Esophagus muscularis mucosa (tissue), 4 donors: ENCODE results near the gene IFT122. TPM values are rescaled to one million over a fixed set of nuclear protein-coding genes. Genes with fewer than 3 reads are reported as not detected.

Source experiments
- DNase-seq: peaks from one replicate; pipeline ENCODE4 v3.0.0-alpha.2; 2017; ENCODE audit errors: extremely low spot score
- H3K27ac ChIP-seq, 4 donors: fragments of 200-600 bp; sonication (generic); replicated peaks in 1 of 4; 1 replicate in 3 of 4; 2 replicates in 1 of 4; pipeline ENCODE4 v1.5.1; 2016 to 2019; ENCODE audit warnings: mild to moderate bottlenecking in 1 of 4
- H3K27me3 ChIP-seq, 4 donors: fragments of 200-600 bp; sonication (generic); one replicate each; pipeline versions ENCODE4 v1.5.1 to v1.6.0; 2016 to 2019
- H3K36me3 ChIP-seq, 4 donors: fragments of 200-600 bp; sonication (generic); one replicate each; pipeline ENCODE4 v1.5.1; 2016 to 2019
- H3K4me1 ChIP-seq, 4 donors: fragments of 200-600 bp; sonication (generic); one replicate each; pipeline ENCODE4 v1.5.1; 2016 to 2019
- H3K4me3 ChIP-seq, 4 donors: fragments of 200-600 bp; sonication (generic); 1 replicate in 2 of 4; 2 replicates in 2 of 4; pipeline ENCODE4 v1.5.1; 2016 to 2019; ENCODE audit warnings: mild to moderate bottlenecking in 4 of 4, moderate library complexity in 1 of 4
- H3K9me3 ChIP-seq, 4 donors: fragments of 200-600 bp; sonication (generic); 1 replicate in 3 of 4; 2 replicates in 1 of 4; pipeline ENCODE4 v1.5.1; 2016 to 2019
- EP300 ChIP-seq: sonication (generic); formaldehyde crosslinking; IDR thresholded peaks from one replicate; pipeline ENCODE4 v1.6.1; 2017; ENCODE audit warnings: antibody characterized with exemption
- POLR2A ChIP-seq: fragments of 450-650 bp; IDR thresholded peaks from one replicate; pipeline ENCODE4 v1.6.1; 2017; ENCODE audit warnings: antibody characterized with exemption, moderate library complexity, mild to moderate bottlenecking, low read depth
- POLR2AphosphoS5 ChIP-seq, 2 donors: sonication (generic); formaldehyde crosslinking; IDR thresholded peaks; one replicate each; pipeline ENCODE4 v1.6.1; 2017; ENCODE audit warnings: antibody characterized with exemption in 2 of 2
- WGBS: methylation state at CpG from one replicate; pipeline ENCODE4 v1.1.5; 2018; 5-methylcytosine and 5-hydroxymethylcytosine counted together
- intact Hi-C: fragments of 100-400 bp; cut with DNase I; formaldehyde crosslinking; loops from one replicate; pipeline ENCODE4 v1.15.1; 2023
- total RNA-seq, 4 donors: library from RNA; depleted of rRNA; stranded (reverse); fragments of >200 nt; gene quantifications; one replicate each; pipeline versions ENCODE4 v1.1.0 to v1.2.1, GENCODE V29; 2016
- TF ChIP-seq, protein P1 (sequence below), 3 experiments: fragments of 200-600 bp in 2 of 3; fragments of 450-650 bp in 1 of 3; sonication (generic) in 2 of 3; IDR thresholded peaks; one replicate each; pipeline ENCODE4 v1.5.1; 2017 to 2019; ENCODE audit warnings: antibody characterized with exemption in 3 of 3, mild to moderate bottlenecking in 2 of 3, moderate library complexity in 1 of 3

The IFT122 gene
- total RNA-seq, 4 donors from 2014 or later = 19.5 to 32.8 (median 21.9) TPM

DNA sequence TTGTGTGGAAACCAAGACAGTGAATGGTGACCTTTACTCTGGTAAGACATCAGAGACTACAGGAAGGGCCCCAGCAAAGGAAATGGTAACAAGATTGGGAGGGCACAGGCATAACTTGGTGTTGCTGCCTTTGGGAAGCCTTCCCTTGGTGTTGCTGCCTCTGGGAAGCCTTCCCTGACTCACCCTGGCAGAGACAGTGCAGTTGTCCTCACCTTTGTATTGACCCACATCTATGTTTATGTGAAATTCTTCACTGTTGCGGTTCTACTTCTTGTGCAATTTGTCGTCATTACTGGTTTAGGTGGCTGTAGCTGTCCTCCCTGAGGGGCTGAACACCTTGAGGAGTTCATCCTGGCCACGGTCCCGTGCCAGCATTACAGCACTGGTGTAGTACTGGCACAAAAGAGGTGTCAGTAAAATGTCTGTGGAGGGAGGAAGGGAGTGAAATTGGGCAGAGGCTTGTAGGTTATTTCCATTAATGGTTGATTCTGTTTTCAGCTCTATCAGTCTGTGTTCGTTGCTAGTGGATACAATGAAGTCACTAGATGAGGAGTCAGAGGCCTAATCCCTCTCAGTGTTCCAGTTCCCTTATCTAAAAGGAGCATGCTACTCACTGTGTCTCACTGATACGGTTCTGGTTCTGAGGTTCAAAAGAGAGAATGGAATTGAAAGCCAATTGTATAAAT, 21.6 kb downstream of the IFT122 start:
- intact Hi-C loops = no loop called here
- WGBS = 51% methylated on average over 6 of the region's 6 CpGs
- H3K4me3 ChIP-seq = no peak overlapping the region
- no peaks in the 10 kb centered on the region for H3K27me3 ChIP-seq
- peaks cover 8 to 20% (median 11%) of the 10 kb centered on the region in 4 donors for H3K4me1 ChIP-seq
- no peaks in the 10 kb centered on the region for H3K9me3 ChIP-seq
- peaks cover 8 to 55% (median 21%) of the 10 kb centered on the region in 4 donors for H3K36me3 ChIP-seq
- H3K27ac ChIP-seq = peak overlapping the region in 3 of 4 donors; percentile 15 to 52 (median 19)
- TF ChIP-seq EP300 (no peak), POLR2AphosphoS5 (IDR thresholded peaks at IDR 0.05) (no peak), POLR2A (no peak)
- TF ChIP-seq, protein P1, sequence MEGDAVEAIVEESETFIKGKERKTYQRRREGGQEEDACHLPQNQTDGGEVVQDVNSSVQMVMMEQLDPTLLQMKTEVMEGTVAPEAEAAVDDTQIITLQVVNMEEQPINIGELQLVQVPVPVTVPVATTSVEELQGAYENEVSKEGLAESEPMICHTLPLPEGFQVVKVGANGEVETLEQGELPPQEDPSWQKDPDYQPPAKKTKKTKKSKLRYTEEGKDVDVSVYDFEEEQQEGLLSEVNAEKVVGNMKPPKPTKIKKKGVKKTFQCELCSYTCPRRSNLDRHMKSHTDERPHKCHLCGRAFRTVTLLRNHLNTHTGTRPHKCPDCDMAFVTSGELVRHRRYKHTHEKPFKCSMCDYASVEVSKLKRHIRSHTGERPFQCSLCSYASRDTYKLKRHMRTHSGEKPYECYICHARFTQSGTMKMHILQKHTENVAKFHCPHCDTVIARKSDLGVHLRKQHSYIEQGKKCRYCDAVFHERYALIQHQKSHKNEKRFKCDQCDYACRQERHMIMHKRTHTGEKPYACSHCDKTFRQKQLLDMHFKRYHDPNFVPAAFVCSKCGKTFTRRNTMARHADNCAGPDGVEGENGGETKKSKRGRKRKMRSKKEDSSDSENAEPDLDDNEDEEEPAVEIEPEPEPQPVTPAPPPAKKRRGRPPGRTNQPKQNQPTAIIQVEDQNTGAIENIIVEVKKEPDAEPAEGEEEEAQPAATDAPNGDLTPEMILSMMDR (IDR thresholded peaks at IDR 0.05) = no peak
- no peak for DNase-seq

DNA sequence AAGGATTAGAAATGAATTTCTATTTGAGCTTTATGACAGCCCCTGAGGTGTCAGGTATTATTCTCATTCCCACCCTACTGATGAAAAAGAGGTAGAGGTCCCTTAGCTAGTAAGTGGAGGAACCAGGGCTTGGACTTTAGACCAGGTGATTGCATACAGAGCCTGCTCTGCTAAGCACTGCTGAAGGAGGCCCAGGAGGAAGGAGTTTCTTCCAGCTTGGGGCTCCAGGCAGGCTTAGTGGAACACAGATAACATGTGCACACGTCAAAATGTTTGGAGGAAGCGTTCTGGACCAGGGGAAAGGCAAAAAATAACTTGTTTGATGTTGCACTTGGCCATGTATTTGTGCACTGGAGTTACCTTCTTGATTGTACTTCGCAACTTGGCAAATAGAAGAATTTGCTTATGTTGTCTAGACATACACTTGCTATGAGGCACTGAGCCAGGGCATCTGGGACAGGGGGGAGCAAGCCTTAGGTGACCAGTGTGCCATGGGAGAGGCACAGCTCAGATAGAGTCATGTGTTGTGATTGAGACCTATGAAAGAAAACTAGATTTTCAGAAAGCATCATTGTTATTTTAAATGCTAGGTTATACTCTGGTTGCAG, 22.4 kb downstream of the IFT122 start:
- peak overlapping the region in 1 of 4 donors; percentile 52 for H3K27ac ChIP-seq
- no peak overlapping the region for H3K4me3 ChIP-seq
- no peaks in the 10 kb centered on the region for H3K9me3 ChIP-seq
- no peak for DNase-seq
- H3K4me1 ChIP-seq = peaks cover 8 to 20% (median 11%) of the 10 kb centered on the region in 4 donors
- WGBS = 85% methylated on average over 3 of the region's 3 CpGs
- intact Hi-C loops = no loop called here
- TF ChIP-seq POLR2AphosphoS5 (IDR thresholded peaks at IDR 0.05) (no peak), EP300 (no peak), POLR2A (no peak)
- TF ChIP-seq, protein P1 (IDR thresholded peaks at IDR 0.05) = no peak
- no peaks in the 10 kb centered on the region for H3K27me3 ChIP-seq
- H3K36me3 ChIP-seq = peaks cover 8 to 54% (median 17%) of the 10 kb centered on the region in 4 donors

DNA sequence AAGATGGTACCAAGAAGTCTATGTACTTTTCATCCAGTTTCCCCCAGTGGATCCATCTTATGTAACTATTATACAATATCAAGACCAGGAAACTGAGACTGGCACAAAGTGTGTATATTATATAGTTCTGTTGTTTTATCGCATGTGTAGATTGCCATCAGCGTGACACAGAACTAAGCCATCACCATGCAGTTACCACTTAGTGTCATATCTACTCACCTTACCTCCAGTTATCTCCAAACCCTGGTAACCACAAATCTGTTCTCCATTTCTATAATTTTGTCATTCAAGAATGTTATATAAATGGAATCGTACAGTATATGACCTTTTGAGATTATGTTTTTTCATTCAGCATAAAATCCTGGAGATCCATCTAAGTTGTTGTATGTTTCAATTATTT, 23.1 kb downstream of the IFT122 start:
- Histone ChIP-seq H3K4me3 (no peak overlapping the region), H3K27ac (no peak overlapping the region), H3K9me3 (no peaks in the 10 kb centered on the region), H3K27me3 (no peaks in the 10 kb centered on the region), H3K36me3 (peaks cover 8 to 60% (median 20%) of the 10 kb centered on the region in 4 donors), H3K4me1 (peaks cover 8 to 20% (median 13%) of the 10 kb centered on the region in 4 donors)
- 96% methylated on average over 3 of the region's 3 CpGs for WGBS
- TF ChIP-seq EP300 (no peak), POLR2AphosphoS5 (IDR thresholded peaks at IDR 0.05) (no peak), POLR2A (no peak)
- TF ChIP-seq, protein P1 (IDR thresholded peaks at IDR 0.05) = no peak
- intact Hi-C loops = no loop called here
- DNase-seq = no peak

DNA sequence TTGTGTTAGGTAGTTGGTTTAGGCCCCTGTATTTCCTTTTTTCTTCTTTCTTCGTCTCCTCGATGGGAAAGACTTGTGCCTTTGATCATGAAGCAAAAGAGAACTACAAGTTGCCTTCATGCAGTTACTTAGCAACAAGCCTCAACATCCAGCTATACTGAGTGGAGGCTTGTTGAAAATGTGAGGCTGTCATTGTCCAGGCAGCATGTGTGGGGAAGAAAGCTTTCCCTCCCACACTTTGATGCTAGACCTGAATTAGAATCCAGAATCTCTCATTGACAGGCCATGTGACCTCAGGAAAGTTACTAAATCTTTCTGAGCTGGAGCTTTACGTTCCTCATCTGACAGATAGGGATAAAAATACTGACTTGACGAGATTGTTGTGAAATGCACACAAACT, 23.7 kb downstream of the IFT122 start:
- TF ChIP-seq EP300 = no peak
- TF ChIP-seq POLR2A = no peak
- no peak for TF ChIP-seq POLR2AphosphoS5 (IDR thresholded peaks at IDR 0.05)
- TF ChIP-seq, protein P1 (IDR thresholded peaks at IDR 0.05) = no peak
- WGBS = 86% methylated on average over 4 of the region's 4 CpGs
- DNase-seq = no peak
- H3K4me1 ChIP-seq = peaks cover 8 to 23% (median 15%) of the 10 kb centered on the region in 4 donors
- intact Hi-C loops = no loop called here
- no peaks in the 10 kb centered on the region for H3K9me3 ChIP-seq
- H3K27ac ChIP-seq = no peak overlapping the region
- no peaks in the 10 kb centered on the region for H3K27me3 ChIP-seq
- H3K4me3 ChIP-seq = no peak overlapping the region
- H3K36me3 ChIP-seq = peaks cover 8 to 57% (median 20%) of the 10 kb centered on the region in 4 donors
